ENCODE measurements around the gene DAB2IP.

The DAB2IP gene

GRCh38 chr9:121750259-121750714, 98.9 kb downstream of the DAB2IP start:
- no peaks in the 10 kb centered on the region for H3K9me3 ChIP-seq (ENCODE audit: control insufficient read depth, low read length)
- H3K27me3 ChIP-seq (ENCODE audit: control insufficient read depth, insufficient read depth, low read length, poor library complexity, severe bottlenecking), result no peaks in the 10 kb centered on the region
- peak overlapping the region; percentile 69 for H3K27ac ChIP-seq (ENCODE audit: insufficient read depth, low read depth, low read length, poor library complexity, severe bottlenecking)
- H3K4me1 ChIP-seq (ENCODE audit: control insufficient read depth, insufficient read depth, low read length), result peaks cover 48% of the 10 kb centered on the region
- 83 to 84% methylated on average over 11 of the region's 11 CpGs for WGBS, 2 experiments
- no peak overlapping the region for H3K4me3 ChIP-seq (ENCODE audit: insufficient read depth, low read depth, low read length)
- H3K36me3 ChIP-seq (ENCODE audit: control insufficient read depth, insufficient read depth, low read length), result no peaks in the 10 kb centered on the region

GRCh38 chr9:121750715-121751623, 99.5 kb downstream of the DAB2IP start:
- Histone ChIP-seq H3K27ac (ENCODE audit: insufficient read depth, low read depth, low read length, poor library complexity, severe bottlenecking) (peak overlapping the region; percentile 69), H3K36me3 (ENCODE audit: control insufficient read depth, insufficient read depth, low read length) (no peaks in the 10 kb centered on the region), H3K9me3 (ENCODE audit: control insufficient read depth, low read length) (no peaks in the 10 kb centered on the region), H3K4me3 (ENCODE audit: insufficient read depth, low read depth, low read length) (no peak overlapping the region), H3K4me1 (ENCODE audit: control insufficient read depth, insufficient read depth, low read length) (peaks cover 53% of the 10 kb centered on the region), H3K27me3 (ENCODE audit: control insufficient read depth, insufficient read depth, low read length, poor library complexity, severe bottlenecking) (no peaks in the 10 kb centered on the region)
- WGBS, 2 experiments, result 67 to 71% methylated on average over 17 of the region's 17 CpGs

GRCh38 chr9:121751686-121752445, 100.4 kb downstream of the DAB2IP start:
- no peaks in the 10 kb centered on the region for H3K27me3 ChIP-seq (ENCODE audit: control insufficient read depth, insufficient read depth, low read length, poor library complexity, severe bottlenecking)
- H3K4me1 ChIP-seq (ENCODE audit: control insufficient read depth, insufficient read depth, low read length), result peaks cover 54% of the 10 kb centered on the region
- H3K27ac ChIP-seq (ENCODE audit: insufficient read depth, low read depth, low read length, poor library complexity, severe bottlenecking), result no peak overlapping the region
- no peaks in the 10 kb centered on the region for H3K36me3 ChIP-seq (ENCODE audit: control insufficient read depth, insufficient read depth, low read length)
- H3K4me3 ChIP-seq (ENCODE audit: insufficient read depth, low read depth, low read length), result no peak overlapping the region
- no peaks in the 10 kb centered on the region for H3K9me3 ChIP-seq (ENCODE audit: control insufficient read depth, low read length)
- 95% methylated on average over 13 of the region's 13 CpGs for WGBS, 2 experiments

GRCh38 chr9:121752929-121753328, 101.5 kb downstream of the DAB2IP start:
- Histone ChIP-seq H3K4me1 (ENCODE audit: control insufficient read depth, insufficient read depth, low read length) (peaks cover 48% of the 10 kb centered on the region), H3K27ac (ENCODE audit: insufficient read depth, low read depth, low read length, poor library complexity, severe bottlenecking) (no peak overlapping the region), H3K36me3 (ENCODE audit: control insufficient read depth, insufficient read depth, low read length) (no peaks in the 10 kb centered on the region), H3K4me3 (ENCODE audit: insufficient read depth, low read depth, low read length) (no peak overlapping the region), H3K27me3 (ENCODE audit: control insufficient read depth, insufficient read depth, low read length, poor library complexity, severe bottlenecking) (no peaks in the 10 kb centered on the region), H3K9me3 (ENCODE audit: control insufficient read depth, low read length) (no peaks in the 10 kb centered on the region)
- 94 to 95% methylated on average over 9 of the region's 9 CpGs for WGBS, 2 experiments

- Histone ChIP-seq H3K9me3 (ENCODE audit: control insufficient read depth, low read length) (no peaks in the 10 kb centered on the region), H3K36me3 (ENCODE audit: control insufficient read depth, insufficient read depth, low read length) (peaks cover 7% of the 10 kb centered on the region), H3K4me1 (ENCODE audit: control insufficient read depth, insufficient read depth, low read length) (peaks cover 38% of the 10 kb centered on the region), H3K4me3 (ENCODE audit: insufficient read depth, low read depth, low read length) (no peak overlapping the region), H3K27ac (ENCODE audit: insufficient read depth, low read depth, low read length, poor library complexity, severe bottlenecking) (no peak overlapping the region), H3K27me3 (ENCODE audit: control insufficient read depth, insufficient read depth, low read length, poor library complexity, severe bottlenecking) (no peaks in the 10 kb centered on the region)
- 92 to 93% methylated on average over 12 of the region's 12 CpGs for WGBS, 2 experiments
Observed at GRCh38 chr9:121753802-121754654, 102.6 kb downstream of the DAB2IP start.

- peaks cover 9% of the 10 kb centered on the region for H3K36me3 ChIP-seq (ENCODE audit: control insufficient read depth, insufficient read depth, low read length)
- H3K27ac ChIP-seq (ENCODE audit: insufficient read depth, low read depth, low read length, poor library complexity, severe bottlenecking), result no peak overlapping the region
- H3K4me3 ChIP-seq (ENCODE audit: insufficient read depth, low read depth, low read length), result no peak overlapping the region
- no peaks in the 10 kb centered on the region for H3K27me3 ChIP-seq (ENCODE audit: control insufficient read depth, insufficient read depth, low read length, poor library complexity, severe bottlenecking)
- H3K9me3 ChIP-seq (ENCODE audit: control insufficient read depth, low read length), result no peaks in the 10 kb centered on the region
- 91 to 92% methylated on average over 15 of the region's 15 CpGs for WGBS, 2 experiments
- H3K4me1 ChIP-seq (ENCODE audit: control insufficient read depth, insufficient read depth, low read length), result peaks cover 31% of the 10 kb centered on the region
Observed at GRCh38 chr9:121754655-121755436, 103.4 kb downstream of the DAB2IP start.

- no peak overlapping the region for H3K4me3 ChIP-seq (ENCODE audit: insufficient read depth, low read depth, low read length)
- no peaks in the 10 kb centered on the region for H3K9me3 ChIP-seq (ENCODE audit: control insufficient read depth, low read length)
- peaks cover 17% of the 10 kb centered on the region for H3K36me3 ChIP-seq (ENCODE audit: control insufficient read depth, insufficient read depth, low read length)
- 90 to 94% methylated on average over 7 of the region's 7 CpGs for WGBS, 2 experiments
- no peak overlapping the region for H3K27ac ChIP-seq (ENCODE audit: insufficient read depth, low read depth, low read length, poor library complexity, severe bottlenecking)
- H3K27me3 ChIP-seq (ENCODE audit: control insufficient read depth, insufficient read depth, low read length, poor library complexity, severe bottlenecking), result no peaks in the 10 kb centered on the region
- H3K4me1 ChIP-seq (ENCODE audit: control insufficient read depth, insufficient read depth, low read length), result peaks cover 24% of the 10 kb centered on the region
Observed at GRCh38 chr9:121755581-121755980, 104.1 kb downstream of the DAB2IP start.

DNA sequence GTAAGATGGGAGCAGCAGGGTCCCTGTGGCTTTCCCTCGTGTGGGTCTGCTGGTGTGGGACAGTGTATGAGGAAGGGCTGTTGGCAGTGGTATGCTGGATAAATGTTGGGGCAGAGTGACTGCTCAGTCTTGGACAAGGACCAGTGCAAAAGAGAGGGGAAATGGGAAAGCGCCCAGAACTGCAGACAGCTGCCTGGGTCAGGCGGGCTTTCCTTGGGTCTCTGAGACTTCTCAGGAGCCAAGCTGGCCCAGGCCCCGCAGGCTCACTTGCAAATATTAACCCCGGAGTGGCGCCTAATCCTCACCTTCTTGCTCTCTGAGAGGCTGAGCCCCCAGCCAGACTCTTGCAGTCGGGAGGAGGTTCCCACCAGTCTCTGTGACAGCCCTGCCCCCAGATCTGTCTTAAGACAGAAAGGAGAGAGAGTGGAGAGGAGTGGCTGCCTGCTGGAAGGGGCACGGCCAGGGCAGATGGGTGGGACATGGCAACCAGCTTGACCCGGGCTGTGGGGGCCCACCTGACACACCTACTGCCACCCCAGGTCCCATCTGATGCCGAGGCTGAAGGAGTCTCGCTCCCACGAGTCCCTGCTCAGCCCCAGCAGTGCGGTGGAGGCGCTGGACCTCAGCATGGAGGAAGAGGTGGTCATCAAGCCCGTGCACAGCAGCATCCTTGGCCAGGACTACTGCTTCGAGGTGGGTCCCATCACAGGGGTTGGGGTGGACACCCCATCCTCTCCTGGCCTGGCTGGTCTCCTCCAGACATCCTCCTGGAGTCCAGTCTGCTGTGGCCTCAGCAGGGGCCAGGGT, 105.2 kb downstream of the DAB2IP start:
- 84 to 86% methylated on average over 16 of the region's 16 CpGs for WGBS, 2 experiments
- peaks cover 16% of the 10 kb centered on the region for H3K4me1 ChIP-seq (ENCODE audit: control insufficient read depth, insufficient read depth, low read length)
- peaks cover 18% of the 10 kb centered on the region for H3K36me3 ChIP-seq (ENCODE audit: control insufficient read depth, insufficient read depth, low read length)
- no peaks in the 10 kb centered on the region for H3K9me3 ChIP-seq (ENCODE audit: control insufficient read depth, low read length)
- no peaks in the 10 kb centered on the region for H3K27me3 ChIP-seq (ENCODE audit: control insufficient read depth, insufficient read depth, low read length, poor library complexity, severe bottlenecking)
- no peak overlapping the region for H3K4me3 ChIP-seq (ENCODE audit: insufficient read depth, low read depth, low read length)
- no peak overlapping the region for H3K27ac ChIP-seq (ENCODE audit: insufficient read depth, low read depth, low read length, poor library complexity, severe bottlenecking)

DNA sequence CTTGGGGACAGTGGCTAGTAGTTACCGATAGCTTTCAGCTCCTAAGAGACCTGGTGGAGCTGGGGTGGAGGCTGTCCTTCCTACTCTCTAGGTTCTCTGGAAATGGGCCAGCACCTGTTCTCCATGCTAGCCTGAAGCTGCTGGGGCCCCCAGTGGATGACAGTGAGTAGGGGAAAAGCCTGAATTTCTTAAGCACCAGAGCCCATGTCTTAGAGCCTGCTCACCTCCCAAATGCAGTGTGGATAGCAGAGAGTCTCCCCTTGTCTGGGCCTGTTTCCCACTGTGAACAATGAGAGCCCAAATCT, 105.8 kb downstream of the DAB2IP start:
- no peaks in the 10 kb centered on the region for H3K9me3 ChIP-seq (ENCODE audit: control insufficient read depth, low read length)
- no peak overlapping the region for H3K27ac ChIP-seq (ENCODE audit: insufficient read depth, low read depth, low read length, poor library complexity, severe bottlenecking)
- 92 to 100% methylated on average over 1 of the region's 1 CpG for WGBS, 2 experiments
- peaks cover 21% of the 10 kb centered on the region for H3K36me3 ChIP-seq (ENCODE audit: control insufficient read depth, insufficient read depth, low read length)
- no peak overlapping the region for H3K4me3 ChIP-seq (ENCODE audit: insufficient read depth, low read depth, low read length)
- peaks cover 16% of the 10 kb centered on the region for H3K4me1 ChIP-seq (ENCODE audit: control insufficient read depth, insufficient read depth, low read length)
- no peaks in the 10 kb centered on the region for H3K27me3 ChIP-seq (ENCODE audit: control insufficient read depth, insufficient read depth, low read length, poor library complexity, severe bottlenecking)

All from ectodermal cell (in vitro differentiated cells).